ENCODE results near the gene OR1L8. TPM values are rescaled to one million over a fixed set of nuclear protein-coding genes. Genes with fewer than 3 reads are reported as not detected.

The OR1L8 gene
- total RNA-seq, 1 donor from 2014 or later = not detected

- no peaks in the 10 kb centered on the region for H3F3A ChIP-seq (ENCODE audit: low read depth)
- H3K27me3 ChIP-seq = no peaks in the 10 kb centered on the region
- H3K4me1 Mint-ChIP-seq = no peaks in the 10 kb centered on the region
- peaks cover 15% of the 10 kb centered on the region for H3K9me3 ChIP-seq (ENCODE audit: low read depth)
- H3K9me3 Mint-ChIP-seq = no peaks in the 10 kb centered on the region
- H3K27ac ChIP-seq = no peak overlapping the region
- H3K9ac ChIP-seq = no peak overlapping the region
- no peak overlapping the region for H2AFZ ChIP-seq (replicated peaks)
- H3K27me3 Mint-ChIP-seq (ENCODE audit: insufficient read depth, low read depth) = peaks cover 9% of the 10 kb centered on the region
- H3K4me3 Mint-ChIP-seq = no peak overlapping the region
- H3K4me3 ChIP-seq = no peak overlapping the region
- H3K4me2 ChIP-seq = no peak overlapping the region
- no peak overlapping the region for H3K27ac Mint-ChIP-seq
- H3K4me1 ChIP-seq = no peaks in the 10 kb centered on the region
- H3K79me2 ChIP-seq (ENCODE audit: low read depth) = no peaks in the 10 kb centered on the region
- no peaks in the 10 kb centered on the region for H4K20me1 ChIP-seq (ENCODE audit: low read depth)
- no peaks in the 10 kb centered on the region for H3K36me3 Mint-ChIP-seq
- DNase-seq (ENCODE audit: low spot score) = no peak
- TF ChIP-seq CTCF (IDR thresholded peaks at IDR 0.05) (no peak), EZH2phosphoT487 (IDR thresholded peaks at IDR 0.05) (no peak), EZH2 (IDR thresholded peaks at IDR 0.05) (no peak)
- no peaks in the 10 kb centered on the region for H3K36me3 ChIP-seq
These were observed 3.3 kb downstream of the OR1L8 start for GRCh38 chr9:122579874-122580273.

GRCh38 chr9:122572456-122572855 lies 10.7 kb downstream of the OR1L8 start:
- Histone ChIP-seq H3K27me3 (no peaks in the 10 kb centered on the region), H3K4me1 (no peaks in the 10 kb centered on the region), H3K4me2 (no peak overlapping the region), H3F3A (ENCODE audit: low read depth) (no peaks in the 10 kb centered on the region), H4K20me1 (ENCODE audit: low read depth) (no peaks in the 10 kb centered on the region), H3K4me3 (no peak overlapping the region), H3K9ac (no peak overlapping the region), H3K27ac (no peak overlapping the region), H3K36me3 (no peaks in the 10 kb centered on the region), H2AFZ (replicated peaks) (no peak overlapping the region), H3K9me3 (ENCODE audit: low read depth) (peaks cover 17% of the 10 kb centered on the region), H3K79me2 (ENCODE audit: low read depth) (no peaks in the 10 kb centered on the region)
- Mint-ChIP-seq H3K27ac (no peak overlapping the region), H3K36me3 (no peaks in the 10 kb centered on the region), H3K27me3 (ENCODE audit: insufficient read depth, low read depth) (peaks cover 2% of the 10 kb centered on the region), H3K4me3 (no peak overlapping the region), H3K9me3 (no peaks in the 10 kb centered on the region), H3K4me1 (no peaks in the 10 kb centered on the region)
- no peak for DNase-seq (ENCODE audit: low spot score)
- TF ChIP-seq CTCF (IDR thresholded peaks at IDR 0.05) (no peak), EZH2 (IDR thresholded peaks at IDR 0.05) (no peak), EZH2phosphoT487 (IDR thresholded peaks at IDR 0.05) (no peak)

GRCh38 chr9:122567901-122568300 lies 15.3 kb downstream of the OR1L8 start:
- H3F3A ChIP-seq (ENCODE audit: low read depth) = no peaks in the 10 kb centered on the region
- H4K20me1 ChIP-seq (ENCODE audit: low read depth) = no peaks in the 10 kb centered on the region
- no peak overlapping the region for H3K4me2 ChIP-seq
- H3K27ac ChIP-seq = no peak overlapping the region
- no peak overlapping the region for H3K4me3 Mint-ChIP-seq
- H3K9ac ChIP-seq = no peak overlapping the region
- H3K27me3 Mint-ChIP-seq (ENCODE audit: insufficient read depth, low read depth) = peaks cover 2% of the 10 kb centered on the region
- no peaks in the 10 kb centered on the region for H3K36me3 Mint-ChIP-seq
- peaks cover 13% of the 10 kb centered on the region for H3K9me3 ChIP-seq (ENCODE audit: low read depth)
- DNase-seq (ENCODE audit: low spot score) = no peak
- H3K36me3 ChIP-seq = no peaks in the 10 kb centered on the region
- no peaks in the 10 kb centered on the region for H3K4me1 Mint-ChIP-seq
- H3K27ac Mint-ChIP-seq = no peak overlapping the region
- H3K27me3 ChIP-seq = no peaks in the 10 kb centered on the region
- TF ChIP-seq CTCF (IDR thresholded peaks at IDR 0.05) = no peak
- TF ChIP-seq EZH2 (IDR thresholded peaks at IDR 0.05) = no peak
- TF ChIP-seq EZH2phosphoT487 (IDR thresholded peaks at IDR 0.05) = no peak
- no peaks in the 10 kb centered on the region for H3K4me1 ChIP-seq
- no peaks in the 10 kb centered on the region for H3K79me2 ChIP-seq (ENCODE audit: low read depth)
- no peak overlapping the region for H3K4me3 ChIP-seq
- no peak overlapping the region for H2AFZ ChIP-seq (replicated peaks)
- peaks cover 3% of the 10 kb centered on the region for H3K9me3 Mint-ChIP-seq
